GM19023 (cell line): ENCODE data around the gene TOGARAM1.
A peak's percentile ranks its signal among the peaks of the same experiment; 100 is the strongest.

ENCODE experiments used
- ATAC-seq: cut with Tn5 transposase; IDR thresholded peaks from one replicate; pipeline ENCODE4 v1.9.1; 2021; ENCODE audit warnings: mild to moderate bottlenecking, moderate library complexity; ENCODE audit not compliant: unreplicated experiment

Gene TOGARAM1

GRCh38 chr14:44961554-44962333, at the start of gene TOGARAM1, which contains the start of gene KLHL28:
TSS of gene TOGARAM1 (plus strand) at chr14:44962190. CDS start at chr14:44962422, 232 bp downstream.
TSS of gene KLHL28 (minus strand) at chr14:44961947. CDS start at chr14:44945928, 16,019 bp downstream.
- ATAC-seq = peak; percentile 94

- ATAC-seq = no peak
Observed at GRCh38 chr14:44914849-44915248, 47.1 kb upstream of the TOGARAM1 start.

GRCh38 chr14:44928793-44929192, 33.2 kb upstream of the TOGARAM1 start:
- no peak for ATAC-seq

- ATAC-seq = no peak
Observed at GRCh38 chr14:44935155-44935554, 26.8 kb upstream of the TOGARAM1 start.

- no peak for ATAC-seq
Observed at GRCh38 chr14:44937547-44937946, 24.4 kb upstream of the TOGARAM1 start.

GRCh38 chr14:44940211-44940610, 21.8 kb upstream of the TOGARAM1 start:
- no peak for ATAC-seq

- ATAC-seq = no peak
Observed at GRCh38 chr14:44940944-44941343, 21.0 kb upstream of the TOGARAM1 start.

- ATAC-seq = no peak
Observed at GRCh38 chr14:44941591-44941990, 20.4 kb upstream of the TOGARAM1 start.

- no peak for ATAC-seq
Observed at GRCh38 chr14:44942436-44942835, 19.6 kb upstream of the TOGARAM1 start.

GRCh38 chr14:44944107-44944506, 17.9 kb upstream of the TOGARAM1 start:
- ATAC-seq = no peak

- ATAC-seq = no peak
Observed at GRCh38 chr14:44945264-44945663, 16.7 kb upstream of the TOGARAM1 start.

- no peak for ATAC-seq
Observed at GRCh38 chr14:44951051-44951450, 10.9 kb upstream of the TOGARAM1 start.

GRCh38 chr14:44952391-44953110, 9.4 kb upstream of the TOGARAM1 start:
- ATAC-seq = no peak

- ATAC-seq = no peak
Observed at GRCh38 chr14:44954750-44955149, 7.2 kb upstream of the TOGARAM1 start.

GRCh38 chr14:44955528-44955927, 6.5 kb upstream of the TOGARAM1 start:
- ATAC-seq = no peak

GRCh38 chr14:44956866-44957265, 5.1 kb upstream of the TOGARAM1 start:
- no peak for ATAC-seq

GRCh38 chr14:44959538-44959937, 2.5 kb upstream of the TOGARAM1 start:
- no peak for ATAC-seq

GRCh38 chr14:44960146-44960545, 1.8 kb upstream of the TOGARAM1 start:
- ATAC-seq = no peak

GRCh38 chr14:44960646-44961045, 1.3 kb upstream of the TOGARAM1 start:
- ATAC-seq = no peak

GRCh38 chr14:44961151-44961553, 838 bp upstream of the TOGARAM1 start:
- peak; percentile 15 for ATAC-seq

- peak; percentile 35 for ATAC-seq
Observed at GRCh38 chr14:44962334-44963043, 499 bp downstream of the TOGARAM1 start.
